G401.6 (cell line): Measurements from ENCODE around the gene ANP32D.
"Not testable (repeated sequence)": the region's sequence is repeated elsewhere in the genome, so short reads cannot be mapped to it uniquely, and the experiment has no call there.

Experiments used
- FAIRE-seq: peaks from 2 replicates; lab custom pipeline; 2012; peaks lifted over from hg19 to GRCh38; lab: Jason Lieb, UNC

ANP32D gene

GRCh38 chr12:48506836-48507235, 34.5 kb downstream of the ANP32D start:
- not testable (repeated sequence) for FAIRE-seq

GRCh38 chr12:48508987-48509386, 36.6 kb downstream of the ANP32D start:
- FAIRE-seq, result no peak

GRCh38 chr12:48510111-48510510, 37.8 kb downstream of the ANP32D start:
- no peak for FAIRE-seq

GRCh38 chr12:48512855-48513254, 40.5 kb downstream of the ANP32D start:
- no peak for FAIRE-seq

GRCh38 chr12:48514728-48515127, 42.4 kb downstream of the ANP32D start:
- no peak for FAIRE-seq

GRCh38 chr12:48520381-48520780, 48.0 kb downstream of the ANP32D start:
- not testable (repeated sequence) for FAIRE-seq
